Measurements from ENCODE around the gene RTEL1.
"Not testable (repeated sequence)": the region's sequence is repeated elsewhere in the genome, so short reads cannot be mapped to it uniquely, and the experiment has no call there.

Gene RTEL1

GRCh38 chr20:63657937-63658748, at the start of gene RTEL1:
TSS of gene RTEL1 (plus strand) at chr20:63658312. CDS start at chr20:63659403, 1,091 bp downstream.
- DNase-seq (ENCODE audit: low read depth in 2 of 2): peak; percentile 82 to 87

GRCh38 chr20:63610581-63611435, 47.3 kb upstream of the RTEL1 start:
- DNase-seq (ENCODE audit: low read depth in 2 of 2): no peak

GRCh38 chr20:63611646-63612045, 46.5 kb upstream of the RTEL1 start:
- DNase-seq (ENCODE audit: low read depth in 2 of 2): no peak

GRCh38 chr20:63612276-63612931, 45.7 kb upstream of the RTEL1 start:
- no peak for DNase-seq (ENCODE audit: low read depth in 2 of 2)

DNA sequence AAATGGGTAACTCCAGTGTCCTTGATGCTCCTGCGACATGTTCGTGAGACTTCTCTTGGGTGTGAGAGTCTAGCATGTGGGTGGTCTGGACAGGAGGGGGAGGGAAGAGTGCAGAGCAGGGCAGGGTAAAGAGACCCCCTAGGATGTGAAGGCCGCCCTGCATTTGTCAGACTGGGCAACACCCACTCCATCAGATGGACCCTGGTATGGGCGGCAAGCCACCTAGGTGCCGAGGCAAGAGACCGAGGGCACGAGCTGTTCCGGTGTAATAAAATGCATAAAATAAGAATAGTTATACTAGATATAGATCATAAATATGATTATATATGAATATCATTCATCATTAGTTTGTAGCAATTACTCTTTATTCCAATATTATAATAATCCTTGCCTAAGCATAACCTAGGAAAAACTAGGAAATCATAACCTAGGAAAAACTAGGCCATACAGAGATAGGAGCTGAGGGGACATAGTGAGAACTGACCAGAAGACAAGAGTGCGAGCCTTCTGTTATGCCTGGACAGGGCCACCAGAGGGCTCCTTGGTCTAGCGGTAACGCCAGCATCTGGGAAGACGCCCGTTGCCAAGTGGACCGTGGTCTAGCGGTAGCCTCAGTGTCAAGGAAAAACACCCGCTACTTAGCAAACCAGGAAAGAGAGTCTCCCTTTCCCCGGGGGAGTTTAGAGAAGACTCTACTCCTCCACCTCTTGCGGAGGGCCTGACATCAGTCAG, 44.1 kb upstream of the RTEL1 start:
- DNase-seq (ENCODE audit: low read depth in 2 of 2): not testable (repeated sequence)

GRCh38 chr20:63617092-63617875, 40.8 kb upstream of the RTEL1 start:
- no peak for DNase-seq (ENCODE audit: low read depth in 2 of 2)

- DNase-seq (ENCODE audit: low read depth in 2 of 2): no peak
Measured at GRCh38 chr20:63617876-63618265, 40.2 kb upstream of the RTEL1 start.

GRCh38 chr20:63618291-63618980, 39.7 kb upstream of the RTEL1 start:
- DNase-seq (ENCODE audit: low read depth in 2 of 2): no peak

GRCh38 chr20:63619086-63619485, 39.0 kb upstream of the RTEL1 start:
- no peak for DNase-seq (ENCODE audit: low read depth in 2 of 2)

- no peak for DNase-seq (ENCODE audit: low read depth in 2 of 2)
Measured at GRCh38 chr20:63619505-63619904, 38.6 kb upstream of the RTEL1 start.

DNA sequence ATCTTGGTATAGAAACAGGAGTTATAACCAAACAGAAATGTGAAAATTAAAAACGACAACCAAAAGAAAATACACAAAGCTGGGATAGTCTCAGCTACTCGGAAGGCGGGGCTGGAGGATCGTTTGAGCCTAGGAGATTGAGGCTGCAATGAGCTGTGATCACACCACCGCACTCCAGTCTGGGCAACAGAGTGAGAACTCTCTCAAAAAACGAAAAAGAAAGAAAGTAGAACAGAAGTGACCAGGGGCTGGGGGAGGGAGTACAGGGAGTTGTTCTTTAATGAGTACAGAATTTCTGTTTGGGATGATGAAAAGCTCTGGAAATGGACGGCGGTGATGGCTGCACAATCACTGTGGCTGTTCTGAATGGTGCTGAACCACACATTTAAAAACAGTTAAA, 37.1 kb upstream of the RTEL1 start:
- DNase-seq (ENCODE audit: low read depth in 2 of 2): no peak

DNA sequence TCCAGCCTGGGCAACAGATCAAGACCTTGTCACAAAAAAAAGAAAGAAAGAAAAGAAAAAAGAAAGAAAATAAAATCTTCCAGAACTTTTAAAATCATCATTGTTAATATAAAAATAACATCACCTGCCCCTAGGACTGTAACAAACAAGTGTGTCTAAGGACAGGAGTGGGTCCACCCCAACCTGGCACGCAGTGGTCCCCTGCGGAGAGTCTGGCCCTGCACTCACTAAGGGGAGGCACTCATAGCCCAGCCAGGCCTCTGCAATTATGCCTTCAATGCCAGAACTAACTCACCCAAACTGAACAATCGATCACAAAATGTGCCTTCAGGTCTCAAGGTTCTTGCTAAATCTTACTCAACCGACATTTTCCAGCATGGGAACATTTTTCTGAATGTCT, 36.0 kb upstream of the RTEL1 start:
- no peak for DNase-seq (ENCODE audit: low read depth in 2 of 2)

- no peak for DNase-seq (ENCODE audit: low read depth in 2 of 2)
Measured at GRCh38 chr20:63622732-63623131, 35.4 kb upstream of the RTEL1 start.

- DNase-seq (ENCODE audit: low read depth in 2 of 2): no peak
Measured at GRCh38 chr20:63624486-63624885, 33.6 kb upstream of the RTEL1 start.

GRCh38 chr20:63625771-63626423, 32.2 kb upstream of the RTEL1 start:
- DNase-seq (ENCODE audit: low read depth in 2 of 2): no peak

DNA sequence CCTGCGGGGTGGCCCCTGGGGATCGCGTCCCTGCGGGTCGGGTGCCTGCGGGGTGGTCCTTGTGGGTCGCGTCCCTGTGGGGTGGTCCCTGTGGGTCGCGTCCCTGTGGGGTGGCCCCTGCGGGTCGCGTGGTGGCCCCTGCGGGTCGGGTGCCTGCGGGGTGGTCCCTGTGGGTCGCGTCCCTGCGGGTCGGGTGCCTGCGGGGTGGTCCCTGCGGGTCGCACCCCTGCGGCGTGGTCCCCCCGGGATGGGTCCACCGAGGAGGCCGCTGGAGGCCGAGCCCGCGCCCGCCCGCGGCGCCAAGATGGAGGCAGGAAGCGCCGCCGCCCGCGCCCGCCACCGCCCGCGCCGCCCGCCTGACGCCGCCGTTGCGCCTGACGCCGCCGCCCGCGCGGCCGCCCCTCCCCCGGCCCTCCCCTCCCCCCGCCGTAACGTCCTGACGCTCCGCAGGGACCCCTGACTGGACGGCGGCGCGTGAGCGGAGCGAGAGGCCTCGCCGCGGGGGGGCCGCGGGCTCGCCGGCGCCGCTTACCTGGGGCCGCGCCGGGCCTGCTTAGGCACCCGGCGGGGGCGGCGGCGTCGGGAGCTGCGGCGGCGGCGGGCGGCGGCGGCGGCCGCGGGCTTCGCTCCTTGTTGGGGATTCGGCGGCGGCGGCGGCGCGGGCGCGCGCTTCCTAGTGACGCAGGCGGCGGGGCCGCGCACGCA, 31.5 kb upstream of the RTEL1 start, which contains the start of gene GMEB2:
Gene GMEB2 (minus strand): TSS at position 678 of the 705 bp plus-strand sequence. CDS start 7,704 bp downstream, outside the sequence.
- DNase-seq (ENCODE audit: low read depth in 2 of 2): peak; percentile 65 to 73

DNA sequence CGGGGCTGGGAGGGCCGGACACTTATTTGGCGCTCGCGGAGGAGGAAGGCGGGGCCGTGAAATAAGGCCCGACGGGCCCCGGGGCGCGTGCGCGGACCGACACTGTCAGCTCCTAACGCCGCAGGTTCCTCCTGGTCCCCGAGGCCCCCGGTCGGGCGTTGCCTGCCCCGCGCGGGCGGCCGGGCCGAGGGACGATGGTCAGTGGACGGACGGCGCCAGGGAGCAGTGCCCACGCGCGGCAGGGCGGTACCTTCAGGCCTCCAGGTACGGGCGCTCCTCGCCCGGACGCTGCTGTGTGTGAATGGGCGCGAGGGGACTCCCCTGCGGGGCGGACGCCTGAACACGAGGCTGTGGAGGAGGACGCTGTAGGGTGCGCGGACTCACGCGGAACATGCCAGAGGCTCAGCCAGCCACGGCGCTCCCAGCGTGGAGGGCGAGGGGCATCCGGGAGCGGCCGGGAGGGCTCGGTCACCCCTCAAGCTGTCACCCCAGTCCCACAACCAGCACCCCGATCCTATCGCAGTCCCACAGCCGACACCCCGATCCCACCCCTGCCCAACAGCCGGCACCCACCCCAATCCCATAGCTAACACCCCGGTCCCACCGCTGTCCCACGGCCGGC, 30.9 kb upstream of the RTEL1 start:
- DNase-seq (ENCODE audit: low read depth in 2 of 2): peak; percentile 92

DNA sequence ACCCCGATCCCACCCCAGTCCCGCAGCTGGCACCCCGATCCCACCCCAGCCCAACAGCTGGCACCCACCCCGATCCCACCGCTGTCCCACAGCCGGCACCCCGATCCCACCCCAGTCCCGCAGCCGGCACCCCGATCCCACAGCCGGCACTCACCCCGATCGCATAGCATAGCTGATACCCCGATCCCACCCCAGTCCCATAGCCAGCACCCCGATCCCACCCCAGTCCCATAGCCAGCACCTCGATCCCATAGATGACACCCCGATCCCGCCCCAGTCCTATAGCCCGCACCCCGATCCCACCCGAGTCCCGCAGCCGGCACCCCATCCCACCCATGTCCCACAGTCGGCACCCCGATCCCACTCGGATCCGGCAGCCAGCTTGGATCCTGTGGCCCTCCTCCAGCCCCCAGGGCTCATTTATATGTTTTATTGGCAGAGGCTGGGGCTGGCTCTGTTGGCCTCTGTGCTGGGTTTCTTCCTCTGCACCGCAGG, 30.3 kb upstream of the RTEL1 start:
- peak in 1 of 2 donors; percentile 29 for DNase-seq (ENCODE audit: low read depth in 2 of 2)
